Tibial nerve (tissue), 4 donors: ENCODE data around the gene TKT. TPM values are rescaled to one million over a fixed set of nuclear protein-coding genes. Genes with fewer than 3 reads are reported as not detected.

Experiments
- DNase-seq, 2 donors: peaks; one replicate each; pipeline ENCODE4 v3.0.0-alpha.2; 2019; ENCODE audit warnings: low spot score in 2 of 2
- H3K27ac ChIP-seq, 4 donors: fragments of 200-600 bp; sonication (generic) in 3 of 4; one replicate each; pipeline ENCODE4 v1.5.1; 2017 to 2019; ENCODE audit warnings: mild to moderate bottlenecking in 1 of 4
- H3K27me3 ChIP-seq, 2 donors: fragments of 200-600 bp; sonication (generic) in 1 of 2; one replicate each; pipeline versions ENCODE4 v1.5.1 to v1.6.0; 2017 to 2019
- H3K36me3 ChIP-seq, 3 donors: fragments of 200-600 bp; sonication (generic); one replicate each; pipeline ENCODE4 v1.5.1; 2018 to 2019
- H3K4me1 ChIP-seq, 4 donors: fragments of 200-600 bp; sonication (generic) in 3 of 4; one replicate each; pipeline ENCODE4 v1.5.1; 2017 to 2019
- H3K4me3 ChIP-seq, 4 donors: fragments of 200-600 bp; sonication (generic) in 3 of 4; one replicate each; pipeline ENCODE4 v1.5.1; 2017 to 2019; ENCODE audit warnings: mild to moderate bottlenecking in 1 of 4, moderate library complexity in 1 of 4
- H3K9me3 ChIP-seq, 4 donors: fragments of 200-600 bp; sonication (generic) in 3 of 4; one replicate each; pipeline ENCODE4 v1.5.1; 2017 to 2019
- EP300 ChIP-seq, 2 donors: sonication (generic); formaldehyde crosslinking; IDR thresholded peaks; one replicate each; pipeline ENCODE4 v1.6.1; 2017; ENCODE audit warnings: antibody characterized with exemption in 2 of 2, mild to moderate bottlenecking in 1 of 2
- POLR2A ChIP-seq, 2 donors: fragments of 450-650 bp; IDR thresholded peaks; one replicate each; pipeline ENCODE4 v1.6.1; 2017; ENCODE audit warnings: antibody characterized with exemption in 2 of 2, mild to moderate bottlenecking in 2 of 2, moderate library complexity in 2 of 2
- WGBS, 2 donors: methylation state at CpG; one replicate each; pipeline ENCODE4 v1.1.5; 2018; 5-methylcytosine and 5-hydroxymethylcytosine counted together
- total RNA-seq, 4 donors: library from RNA; depleted of rRNA; stranded (reverse); fragments of >200 nt; gene quantifications; one replicate each; pipeline ENCODE4 v1.1.0, GENCODE V29; 2016
- TF ChIP-seq, protein P1 (sequence below), 5 experiments: fragments of 200-600 bp in 3 of 5; fragments of 450-650 bp in 2 of 5; sonication (generic) in 3 of 5; IDR thresholded peaks; one replicate each; pipeline ENCODE4 v1.5.1; 2016 to 2019; ENCODE audit warnings: antibody characterized with exemption in 5 of 5, mild to moderate bottlenecking in 3 of 5, moderate library complexity in 2 of 5

TKT gene
- total RNA-seq, 4 donors from 2014 or later: 156 to 224 (median 208) TPM

DNA sequence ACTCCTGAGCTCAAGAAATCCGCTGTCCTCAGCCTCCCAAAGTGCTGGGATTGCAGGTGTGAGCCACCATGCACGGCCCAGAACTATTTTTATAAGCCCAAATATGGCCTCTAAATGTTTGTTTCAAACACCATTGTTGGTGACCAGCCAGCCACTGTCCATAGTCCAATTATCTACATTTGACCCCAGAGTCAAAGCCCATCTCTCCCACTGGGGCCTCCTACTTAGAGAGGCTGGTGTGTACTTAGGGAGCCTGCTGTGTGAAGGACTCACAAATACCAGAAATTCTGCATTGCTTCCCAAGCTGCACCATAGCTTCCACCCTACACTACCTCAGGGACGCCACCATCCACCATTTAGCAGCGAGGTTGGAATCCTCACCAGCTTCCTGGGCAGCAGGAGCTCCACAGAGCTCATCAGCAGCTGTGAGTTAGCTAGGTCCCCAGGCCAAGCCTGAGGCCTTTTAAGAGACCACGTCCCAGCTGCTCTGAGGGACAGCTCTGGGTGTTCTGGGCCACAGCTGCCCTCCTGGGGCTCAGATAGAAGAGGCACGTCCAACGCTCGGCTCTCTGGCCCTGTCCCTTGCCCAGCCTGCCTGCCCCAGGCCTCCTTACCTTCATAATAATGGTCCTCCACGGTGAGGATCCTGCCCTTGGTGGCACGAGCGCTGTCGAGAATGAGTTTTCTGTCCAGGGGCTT, 29.5 kb downstream of the TKT start:
- H3K27ac ChIP-seq: no peak overlapping the region
- H3K4me3 ChIP-seq: no peak overlapping the region
- WGBS, 2 donors: 71 to 85% methylated on average over 11 to 12 of the region's 12 CpGs
- H3K9me3 ChIP-seq: no peaks in the 10 kb centered on the region
- TF ChIP-seq, protein P1, sequence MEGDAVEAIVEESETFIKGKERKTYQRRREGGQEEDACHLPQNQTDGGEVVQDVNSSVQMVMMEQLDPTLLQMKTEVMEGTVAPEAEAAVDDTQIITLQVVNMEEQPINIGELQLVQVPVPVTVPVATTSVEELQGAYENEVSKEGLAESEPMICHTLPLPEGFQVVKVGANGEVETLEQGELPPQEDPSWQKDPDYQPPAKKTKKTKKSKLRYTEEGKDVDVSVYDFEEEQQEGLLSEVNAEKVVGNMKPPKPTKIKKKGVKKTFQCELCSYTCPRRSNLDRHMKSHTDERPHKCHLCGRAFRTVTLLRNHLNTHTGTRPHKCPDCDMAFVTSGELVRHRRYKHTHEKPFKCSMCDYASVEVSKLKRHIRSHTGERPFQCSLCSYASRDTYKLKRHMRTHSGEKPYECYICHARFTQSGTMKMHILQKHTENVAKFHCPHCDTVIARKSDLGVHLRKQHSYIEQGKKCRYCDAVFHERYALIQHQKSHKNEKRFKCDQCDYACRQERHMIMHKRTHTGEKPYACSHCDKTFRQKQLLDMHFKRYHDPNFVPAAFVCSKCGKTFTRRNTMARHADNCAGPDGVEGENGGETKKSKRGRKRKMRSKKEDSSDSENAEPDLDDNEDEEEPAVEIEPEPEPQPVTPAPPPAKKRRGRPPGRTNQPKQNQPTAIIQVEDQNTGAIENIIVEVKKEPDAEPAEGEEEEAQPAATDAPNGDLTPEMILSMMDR (IDR thresholded peaks at IDR 0.05): no peak
- TF ChIP-seq EP300 (IDR thresholded peaks at IDR 0.05) (no peak), POLR2A (IDR thresholded peaks at IDR 0.05) (no peak)
- H3K4me1 ChIP-seq: no peaks in the 10 kb centered on the region
- H3K27me3 ChIP-seq: no peaks in the 10 kb centered on the region
- DNase-seq: no peak
- peaks cover 5 to 87% (median 40%) of the 10 kb centered on the region in 3 donors for H3K36me3 ChIP-seq

DNA sequence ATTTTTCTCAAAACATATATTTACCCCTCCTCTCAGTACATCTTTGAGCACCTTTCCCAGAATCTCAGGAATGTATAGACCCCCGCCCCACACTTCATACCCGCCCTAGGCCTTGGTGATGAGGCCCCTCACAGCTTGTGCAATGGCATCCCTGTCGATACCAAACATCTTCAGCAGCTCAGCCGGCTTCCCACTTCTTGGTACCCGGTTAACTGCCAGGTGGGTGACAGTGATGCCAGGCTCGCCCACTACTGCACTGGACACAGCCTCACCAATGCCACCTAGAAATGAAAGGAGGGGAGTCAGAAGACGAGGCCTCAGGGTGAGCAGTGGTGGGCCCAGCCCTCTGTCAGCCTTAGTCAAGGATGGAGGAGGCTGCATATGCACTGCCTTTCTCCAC, 30.2 kb downstream of the TKT start:
- no peak for DNase-seq
- Histone ChIP-seq H3K36me3 (peaks cover 5 to 81% (median 39%) of the 10 kb centered on the region in 3 donors), H3K9me3 (no peaks in the 10 kb centered on the region), H3K27me3 (no peaks in the 10 kb centered on the region), H3K4me3 (no peak overlapping the region), H3K27ac (no peak overlapping the region), H3K4me1 (no peaks in the 10 kb centered on the region)
- TF ChIP-seq POLR2A (IDR thresholded peaks at IDR 0.05): no peak
- TF ChIP-seq EP300 (IDR thresholded peaks at IDR 0.05): no peak
- TF ChIP-seq, protein P1 (IDR thresholded peaks at IDR 0.05): no peak
- WGBS, 2 donors: 78 to 90% methylated on average over 7 of the region's 7 CpGs

DNA sequence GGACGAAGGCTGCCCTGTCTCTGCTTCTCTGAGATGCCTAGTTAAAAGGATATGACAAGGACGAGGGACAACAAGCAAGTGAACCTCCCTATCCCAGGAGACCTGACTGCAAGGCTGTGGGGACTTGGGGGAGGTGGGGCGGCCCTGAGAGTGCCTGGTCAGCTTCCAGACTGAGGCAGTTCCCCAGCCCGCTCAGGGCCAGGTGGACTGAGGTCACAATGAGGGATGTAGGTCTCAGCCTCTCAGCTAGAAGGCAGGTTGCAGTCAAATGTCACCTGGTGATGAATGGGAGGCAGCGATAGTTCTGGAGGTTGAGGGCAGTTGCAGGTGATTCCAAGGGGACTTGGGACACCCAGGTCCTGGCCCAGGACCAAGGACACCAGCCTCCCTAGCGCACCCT, 30.6 kb downstream of the TKT start:
- TF ChIP-seq, protein P1 (IDR thresholded peaks at IDR 0.05): no peak
- no peak for TF ChIP-seq EP300 (IDR thresholded peaks at IDR 0.05)
- TF ChIP-seq POLR2A (IDR thresholded peaks at IDR 0.05): no peak
- DNase-seq: no peak
- H3K36me3 ChIP-seq: peaks cover 2 to 76% (median 37%) of the 10 kb centered on the region in 3 donors

DNA sequence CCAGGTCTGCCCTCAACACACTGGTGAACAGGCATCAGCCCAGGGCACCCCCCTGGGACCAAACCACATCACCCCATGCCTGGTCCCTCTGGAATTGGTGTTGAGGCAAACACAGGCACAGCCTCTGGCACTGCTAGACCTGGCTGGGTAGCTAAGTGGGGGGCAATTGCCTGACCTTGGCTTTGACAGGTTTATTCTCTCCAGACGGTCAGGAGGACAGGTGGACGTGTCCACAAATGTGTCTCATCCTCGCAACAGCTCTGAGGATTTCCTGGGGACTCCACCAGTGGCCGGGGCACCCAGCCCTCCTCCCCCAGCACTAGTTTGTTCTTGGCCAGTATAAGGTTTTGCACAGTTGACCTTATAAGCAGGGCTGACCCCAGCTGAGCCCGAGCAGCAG, 31.3 kb downstream of the TKT start:
- Histone ChIP-seq H3K4me1 (peaks cover 0 to 5% (median 0%) of the 10 kb centered on the region in 4 donors), H3K36me3 (peaks cover 0 to 69% (median 31%) of the 10 kb centered on the region in 3 donors), H3K27me3 (no peaks in the 10 kb centered on the region), H3K4me3 (no peak overlapping the region), H3K9me3 (no peaks in the 10 kb centered on the region), H3K27ac (no peak overlapping the region)
- WGBS, 2 donors: 54 to 73% methylated on average over 3 to 5 of the region's 5 CpGs
- TF ChIP-seq EP300 (IDR thresholded peaks at IDR 0.05) (no peak), POLR2A (IDR thresholded peaks at IDR 0.05) (no peak)
- TF ChIP-seq, protein P1 (IDR thresholded peaks at IDR 0.05): no peak
- DNase-seq: no peak

More for the DNA sequence above, 30.6 kb downstream of the TKT start:
- WGBS, 2 donors: 87 to 90% methylated on average over 6 of the region's 6 CpGs
- H3K4me1 ChIP-seq: no peaks in the 10 kb centered on the region
- H3K27me3 ChIP-seq: no peaks in the 10 kb centered on the region
- H3K4me3 ChIP-seq: no peak overlapping the region
- H3K27ac ChIP-seq: no peak overlapping the region
- H3K9me3 ChIP-seq: no peaks in the 10 kb centered on the region

DNA sequence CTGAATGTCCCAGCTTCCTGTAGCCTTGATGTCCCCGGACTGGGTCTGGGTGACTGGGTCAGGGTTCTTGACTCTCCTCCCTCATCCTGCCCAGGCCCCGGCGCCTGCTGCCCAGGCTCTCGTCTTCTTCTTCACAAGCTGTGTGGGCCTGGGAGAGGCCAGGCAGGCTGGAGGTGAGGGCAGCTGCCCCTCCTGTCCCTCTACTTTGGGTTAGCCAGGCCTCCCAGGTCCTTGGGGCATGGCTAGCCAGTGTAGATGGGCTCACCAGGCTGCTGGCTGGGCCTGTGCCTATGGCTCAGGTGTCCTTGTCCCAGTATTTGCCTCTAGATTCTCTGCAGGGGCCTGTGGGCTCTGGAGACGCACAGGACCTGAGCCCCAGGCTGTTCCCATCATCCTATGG, 31.8 kb downstream of the TKT start:
- H3K9me3 ChIP-seq: no peaks in the 10 kb centered on the region
- WGBS, 2 donors: 77% methylated on average over 5 of the region's 5 CpGs
- no peak for TF ChIP-seq POLR2A (IDR thresholded peaks at IDR 0.05)
- H3K4me3 ChIP-seq: no peak overlapping the region
- no peak for DNase-seq
- peaks cover 0 to 5% (median 0%) of the 10 kb centered on the region in 4 donors for H3K4me1 ChIP-seq
- peaks cover 0 to 64% (median 28%) of the 10 kb centered on the region in 3 donors for H3K36me3 ChIP-seq
- H3K27ac ChIP-seq: no peak overlapping the region
- no peaks in the 10 kb centered on the region for H3K27me3 ChIP-seq
